ENCODE data around the gene KMT5B. TPM values are rescaled to one million over a fixed set of nuclear protein-coding genes. Genes with fewer than 3 reads are reported as not detected.

The KMT5B gene
- total RNA-seq, 2 donors from 2014 or later: 30.0 to 32.2 TPM

- H3K9me3 ChIP-seq: no peaks in the 10 kb centered on the region
- TF ChIP-seq CTCF (IDR thresholded peaks at IDR 0.05) (no peak), POLR2A (IDR thresholded peaks at IDR 0.05) (no peak)
- no peaks in the 10 kb centered on the region for H3K36me3 ChIP-seq (replicated peaks in 1 of 2; ENCODE audit: insufficient read depth in 1 of 2, low read depth in 2 of 2)
- intact Hi-C loops (cut with DNase I): no loop called here
- WGBS, 2 donors: 73 to 76% methylated on average over 6 to 15 of the region's 15 CpGs
- H3K4me1 ChIP-seq: peaks cover 30% of the 10 kb centered on the region
- H3K4me3 ChIP-seq: no peak overlapping the region
- ATAC-seq (no peak), DNase-seq (peak in 1 of 4 donors; percentile 22)
- no peak overlapping the region for H3K27ac ChIP-seq
- H3K27me3 ChIP-seq: no peaks in the 10 kb centered on the region
Observed at GRCh38 chr11:68215087-68215445, 2.0 kb upstream of the KMT5B start.

- TF ChIP-seq POLR2A (IDR thresholded peaks at IDR 0.05) (no peak), CTCF (IDR thresholded peaks at IDR 0.05) (no peak)
- 19 to 46% methylated on average over 15 to 48 of the region's 58 CpGs for WGBS, 2 donors
- Histone ChIP-seq H3K36me3 (replicated peaks in 1 of 2; ENCODE audit: insufficient read depth in 1 of 2, low read depth in 2 of 2) (no peaks in the 10 kb centered on the region), H3K27me3 (no peaks in the 10 kb centered on the region), H3K27ac (peak overlapping the region; percentile 98 to 100 (median 99)), H3K4me1 (peaks cover 36% of the 10 kb centered on the region), H3K9me3 (no peaks in the 10 kb centered on the region), H3K4me3 (peak overlapping the region; percentile 55 to 68)
- peak; percentile 20 to 43 (median 33) for DNase-seq
- intact Hi-C loops (cut with DNase I): no loop called here
- no peak for ATAC-seq
Observed at GRCh38 chr11:68214173-68215086, 1.3 kb upstream of the KMT5B start.

- TF ChIP-seq CTCF (IDR thresholded peaks at IDR 0.05) (peak in 3 of 7 experiments; percentile 11 to 41 (median 17)), POLR2A (IDR thresholded peaks at IDR 0.05) (peak; percentile 98 to 99 (median 98))
- H3K27ac ChIP-seq: peak overlapping the region; percentile 98 to 100 (median 99)
- H3K27me3 ChIP-seq: no peaks in the 10 kb centered on the region
- ATAC-seq (peak; percentile 72), DNase-seq (peak; percentile 87 to 90 (median 90))
- H3K4me3 ChIP-seq: peak overlapping the region; percentile 55 to 68
- intact Hi-C loops (cut with DNase I): no loop called here
- H3K36me3 ChIP-seq (replicated peaks in 1 of 2; ENCODE audit: insufficient read depth in 1 of 2, low read depth in 2 of 2): no peaks in the 10 kb centered on the region
- H3K9me3 ChIP-seq: no peaks in the 10 kb centered on the region
- H3K4me1 ChIP-seq: peaks cover 44% of the 10 kb centered on the region
- WGBS, 2 donors: 0% methylated on average over 81 of the region's 90 CpGs; no CpG with 5 or more reads in 1 of the 2 donors
Observed at GRCh38 chr11:68213555-68214172, 568 bp upstream of the KMT5B start.

- ATAC-seq: peak; percentile 73
- no peaks in the 10 kb centered on the region for H3K36me3 ChIP-seq (replicated peaks in 1 of 2; ENCODE audit: insufficient read depth in 1 of 2, low read depth in 2 of 2)
- no peaks in the 10 kb centered on the region for H3K9me3 ChIP-seq
- peaks cover 51% of the 10 kb centered on the region for H3K4me1 ChIP-seq
- TF ChIP-seq CTCF (IDR thresholded peaks at IDR 0.05) (peak in 4 of 7 experiments; percentile 17 to 66 (median 50)), POLR2A (IDR thresholded peaks at IDR 0.05) (peak in 1 of 3 donors; percentile 21)
- H3K27ac ChIP-seq: peak overlapping the region; percentile 98 to 100 (median 99)
- 0 to 1% methylated on average over 22 to 48 of the region's 80 CpGs for WGBS, 2 donors
- H3K4me3 ChIP-seq: peak overlapping the region; percentile 73 to 88
- intact Hi-C loops (cut with DNase I): no loop called here
- H3K27me3 ChIP-seq: no peaks in the 10 kb centered on the region
- DNase-seq: peak; percentile 67 to 77 (median 72)
Observed at GRCh38 chr11:68212421-68213134, 518 bp downstream of the KMT5B start.

Data from body of pancreas (tissue), 4 donors.